IPS DF 6.9 (cell line): ENCODE data around the gene PLPP7.
"Not testable (repeated sequence)": the region's sequence is repeated elsewhere in the genome, so short reads cannot be mapped to it uniquely, and the experiment has no call there.

Source experiments
- DNase-seq: peaks from one replicate; pipeline ENCODE4 v3.0.0-alpha.2; 2013; ENCODE audit warnings: low read depth, low spot score
- H3K27ac ChIP-seq: one replicate; pipeline ENCODE4 v1.5.1; 2013; ENCODE audit warnings: low read length, control low read depth
- H3K27me3 ChIP-seq: 2 replicates; pipeline ENCODE4 v1.6.1; 2013; ENCODE audit warnings: mild to moderate bottlenecking, low read length; ENCODE audit not compliant: control insufficient read depth, insufficient read depth
- H3K36me3 ChIP-seq: 2 replicates; pipeline ENCODE4 v1.6.1; 2013; ENCODE audit warnings: low read length; ENCODE audit not compliant: control insufficient read depth, insufficient read depth
- H3K4me1 ChIP-seq: 2 replicates; pipeline ENCODE4 v1.6.1; 2013; ENCODE audit warnings: low read length; ENCODE audit not compliant: control insufficient read depth, insufficient read depth
- H3K4me3 ChIP-seq: 2 replicates; pipeline ENCODE4 v1.5.1; 2013; ENCODE audit warnings: mild to moderate bottlenecking, low read length
- H3K9me3 ChIP-seq: 2 replicates; pipeline ENCODE4 v1.6.1; 2013; ENCODE audit warnings: low read length, inconsistent platforms; ENCODE audit not compliant: control insufficient read depth, insufficient read depth
- WGBS: extraction: QIAGEN DNeasy Blood & Tissue Kit; methylation state at CpG from one replicate; pipeline ENCODE4 v1.1.7; 2013; ENCODE audit warnings: mixed read lengths, missing lambda C conversion rate; ENCODE audit not compliant: insufficient read length, insufficient coverage; 5-methylcytosine and 5-hydroxymethylcytosine counted together

Gene PLPP7

GRCh38 chr9:131335368-131335755 lies 45.8 kb downstream of the PLPP7 start:
- H3K4me1 ChIP-seq = peaks cover 5% of the 10 kb centered on the region; the same call in 1 of the 2 replicates
- H3K27ac ChIP-seq = no peak overlapping the region
- H3K4me3 ChIP-seq = no peak overlapping the region
- H3K9me3 ChIP-seq = no peaks in the 10 kb centered on the region
- no peaks in the 10 kb centered on the region for H3K27me3 ChIP-seq
- no peak for DNase-seq
- no CpG with 5 or more reads among the region's 4 CpGs for WGBS
- H3K36me3 ChIP-seq = no peaks in the 10 kb centered on the region

- no CpG with 5 or more reads among the region's 16 CpGs for WGBS
- no peaks in the 10 kb centered on the region for H3K36me3 ChIP-seq
- no peak for DNase-seq
Observed at GRCh38 chr9:131337131-131337848, 47.8 kb downstream of the PLPP7 start.

GRCh38 chr9:131339212-131339611 lies 49.7 kb downstream of the PLPP7 start:
- H3K27ac ChIP-seq, DNase-seq, H3K27me3 ChIP-seq, H3K4me1 ChIP-seq, H3K4me3 ChIP-seq, H3K36me3 ChIP-seq, H3K9me3 ChIP-seq: not testable (repeated sequence)
- no CpG with 5 or more reads among the region's 5 CpGs for WGBS

More at GRCh38 chr9:131337131-131337848, 47.8 kb downstream of the PLPP7 start:
- no peak overlapping the region for H3K27ac ChIP-seq
- no peaks in the 10 kb centered on the region for H3K27me3 ChIP-seq
- H3K4me3 ChIP-seq = no peak overlapping the region
- peaks cover 2% of the 10 kb centered on the region; the same call in 1 of the 2 replicates for H3K4me1 ChIP-seq
- H3K9me3 ChIP-seq = no peaks in the 10 kb centered on the region

GRCh38 chr9:131344931-131345535 lies 55.5 kb downstream of the PLPP7 start:
- H3K27me3 ChIP-seq, DNase-seq, H3K9me3 ChIP-seq, H3K4me1 ChIP-seq, H3K4me3 ChIP-seq, H3K36me3 ChIP-seq, H3K27ac ChIP-seq: not testable (repeated sequence)
- no CpG with 5 or more reads among the region's 11 CpGs for WGBS

GRCh38 chr9:131346559-131346958 lies 57.0 kb downstream of the PLPP7 start:
- Histone ChIP-seq H3K27me3 (no peaks in the 10 kb centered on the region), H3K4me3 (no peak overlapping the region), H3K36me3 (no peaks in the 10 kb centered on the region), H3K4me1 (peaks cover 2% of the 10 kb centered on the region), H3K27ac (no peak overlapping the region), H3K9me3 (no peaks in the 10 kb centered on the region)
- WGBS = no CpG with 5 or more reads among the region's 6 CpGs
- DNase-seq = no peak

- Histone ChIP-seq H3K36me3 (no peaks in the 10 kb centered on the region), H3K4me3 (no peak overlapping the region), H3K9me3 (no peaks in the 10 kb centered on the region), H3K4me1 (peaks cover 2% of the 10 kb centered on the region), H3K27ac (no peak overlapping the region), H3K27me3 (no peaks in the 10 kb centered on the region)
- WGBS = no CpG with 5 or more reads among the region's 19 CpGs
- DNase-seq = no peak
Observed at GRCh38 chr9:131347376-131348020, 58.0 kb downstream of the PLPP7 start.

GRCh38 chr9:131348631-131349521 lies 59.4 kb downstream of the PLPP7 start:
- DNase-seq = no peak
- Histone ChIP-seq H3K27me3 (no peaks in the 10 kb centered on the region), H3K4me1 (peaks cover 2% of the 10 kb centered on the region), H3K9me3 (no peaks in the 10 kb centered on the region), H3K27ac (no peak overlapping the region), H3K4me3 (no peak overlapping the region), H3K36me3 (no peaks in the 10 kb centered on the region)
- no CpG with 5 or more reads among the region's 10 CpGs for WGBS

GRCh38 chr9:131349522-131349880 lies 60.0 kb downstream of the PLPP7 start:
- H3K27ac ChIP-seq = no peak overlapping the region
- no peaks in the 10 kb centered on the region for H3K27me3 ChIP-seq
- H3K4me1 ChIP-seq = peaks cover 2% of the 10 kb centered on the region
- WGBS = no CpG with 5 or more reads among the region's 5 CpGs
- H3K36me3 ChIP-seq = no peaks in the 10 kb centered on the region
- H3K9me3 ChIP-seq = no peaks in the 10 kb centered on the region
- DNase-seq = no peak
- H3K4me3 ChIP-seq = no peak overlapping the region

GRCh38 chr9:131349881-131350563 lies 60.5 kb downstream of the PLPP7 start:
- H3K9me3 ChIP-seq = no peaks in the 10 kb centered on the region
- H3K27me3 ChIP-seq = no peaks in the 10 kb centered on the region
- H3K27ac ChIP-seq = no peak overlapping the region
- no peaks in the 10 kb centered on the region for H3K36me3 ChIP-seq
- H3K4me1 ChIP-seq = peaks cover 2% of the 10 kb centered on the region
- no CpG with 5 or more reads among the region's 27 CpGs for WGBS
- DNase-seq = peak; percentile 78
- H3K4me3 ChIP-seq = peak overlapping the region; percentile 21; the same call in 1 of the 2 replicates

- H3K4me1 ChIP-seq, H3K9me3 ChIP-seq, H3K4me3 ChIP-seq, DNase-seq, H3K27ac ChIP-seq, H3K36me3 ChIP-seq, H3K27me3 ChIP-seq: not testable (repeated sequence)
- WGBS = no CpG with 5 or more reads among the region's 6 CpGs
Observed at GRCh38 chr9:131356479-131356878, 67.0 kb downstream of the PLPP7 start.
